HG03060 (cell line): ENCODE measurements around the gene POLE2.
A peak's percentile ranks its signal among the peaks of the same experiment; 100 is the strongest.
"Not testable (repeated sequence)": the region's sequence is repeated elsewhere in the genome, so short reads cannot be mapped to it uniquely, and the experiment has no call there.

ENCODE experiments used
- ATAC-seq: cut with Tn5 transposase; IDR thresholded peaks from one replicate; pipeline ENCODE4 v1.9.1; 2021; ENCODE audit warnings: low read depth, moderate number of reproducible peaks; ENCODE audit not compliant: unreplicated experiment

POLE2 gene

DNA sequence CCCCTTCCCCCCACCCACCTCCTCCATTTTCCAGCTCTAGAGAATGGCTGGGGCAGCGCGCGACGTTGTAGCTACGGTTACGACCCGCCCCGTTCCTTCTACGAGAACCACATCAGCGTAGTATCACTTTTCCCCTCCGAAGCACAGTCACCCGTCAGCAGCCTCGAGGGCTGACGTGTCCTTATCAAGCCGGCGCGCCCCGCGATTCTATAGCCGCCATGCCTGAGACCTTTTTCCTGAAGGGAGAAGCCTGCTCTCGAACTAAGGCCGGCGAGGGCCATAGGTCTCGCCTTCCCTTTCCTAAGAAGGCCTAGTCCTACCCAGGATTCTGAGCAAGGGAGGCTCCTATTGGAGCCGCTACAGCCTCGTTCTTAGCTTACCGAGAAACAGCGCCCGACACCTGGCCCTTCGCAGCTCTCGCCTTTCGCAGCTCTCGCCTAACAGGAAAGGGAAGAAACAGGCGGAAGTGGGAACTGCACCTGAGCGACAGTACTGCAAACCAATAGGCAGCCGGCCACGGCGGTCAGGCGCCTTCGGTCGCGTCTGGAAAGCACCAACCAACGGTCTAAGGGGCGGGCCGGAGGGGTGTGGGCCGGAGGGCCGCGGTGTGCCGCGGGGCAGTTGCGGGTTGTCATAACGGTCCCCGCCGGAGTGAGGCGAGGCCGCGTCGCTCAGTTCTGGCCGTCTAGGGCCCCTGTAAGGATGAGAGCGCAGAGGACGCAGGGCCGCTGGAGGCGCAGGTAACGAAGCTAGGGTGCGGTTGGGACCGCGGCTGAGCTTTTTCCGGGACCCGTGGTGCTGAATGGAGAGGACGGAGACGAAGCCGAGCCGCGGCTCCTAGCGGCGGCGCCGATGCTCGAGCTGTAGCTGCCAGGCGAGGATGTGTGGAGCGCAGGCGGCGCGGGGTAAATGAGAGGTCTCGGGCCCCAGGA is 67.6 kb downstream of the POLE2 start, which contains the start of the genes MGAT2 and RPL36AL:
MGAT2 (plus strand) TSS at position 618 of the 932 bp plus-strand sequence. CDS start 470 bp downstream, outside the sequence.
RPL36AL (minus strand) TSS at position 445 of the 932 bp plus-strand sequence. CDS start 1,522 bp downstream, outside the sequence.
- ATAC-seq: peak; percentile 71

- no peak for ATAC-seq
Observed at GRCh38 chr14:49619730-49620129, 68.3 kb downstream of the POLE2 start.

DNA sequence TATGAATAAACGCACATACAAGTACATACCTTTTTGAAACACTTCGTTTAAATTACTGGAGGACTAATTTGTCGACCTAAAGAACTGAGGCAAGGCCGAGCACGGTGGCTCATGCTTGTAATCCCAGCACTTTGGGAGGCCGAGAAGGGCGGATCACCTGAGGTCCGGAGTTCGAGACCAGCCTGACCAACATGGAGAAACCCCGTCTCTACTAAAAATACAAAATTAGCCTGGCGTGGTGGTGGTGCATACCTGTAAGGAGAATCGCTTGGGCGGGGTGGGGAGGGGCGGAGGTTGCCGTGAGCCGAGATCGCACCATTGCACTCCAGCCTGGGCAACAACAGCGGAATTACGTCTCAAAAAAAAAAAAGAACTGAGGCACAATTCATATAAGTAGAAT is 68.7 kb downstream of the POLE2 start:
- not testable (repeated sequence) for ATAC-seq

- ATAC-seq: no peak
Observed at GRCh38 chr14:49617852-49618519, 70.0 kb downstream of the POLE2 start.

DNA sequence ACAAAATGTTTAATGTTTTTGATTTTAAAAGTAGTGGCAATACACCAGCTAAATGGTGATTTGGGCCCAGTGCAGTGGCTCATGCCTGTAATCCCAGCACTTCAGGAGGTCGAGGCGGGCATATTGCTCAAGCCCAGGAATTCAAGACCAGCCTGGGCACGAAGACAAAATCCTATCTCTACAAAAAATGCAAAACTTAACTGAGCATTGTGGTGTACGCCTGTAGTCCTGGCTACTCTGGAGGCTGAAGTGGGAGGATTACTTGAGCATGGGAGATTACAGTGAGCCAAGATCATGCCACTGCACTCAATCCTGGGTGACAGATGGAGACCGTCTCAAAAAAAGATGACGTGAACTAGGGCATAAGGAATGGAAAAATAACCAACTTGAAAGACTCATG is 72.2 kb downstream of the POLE2 start:
- ATAC-seq: no peak

DNA sequence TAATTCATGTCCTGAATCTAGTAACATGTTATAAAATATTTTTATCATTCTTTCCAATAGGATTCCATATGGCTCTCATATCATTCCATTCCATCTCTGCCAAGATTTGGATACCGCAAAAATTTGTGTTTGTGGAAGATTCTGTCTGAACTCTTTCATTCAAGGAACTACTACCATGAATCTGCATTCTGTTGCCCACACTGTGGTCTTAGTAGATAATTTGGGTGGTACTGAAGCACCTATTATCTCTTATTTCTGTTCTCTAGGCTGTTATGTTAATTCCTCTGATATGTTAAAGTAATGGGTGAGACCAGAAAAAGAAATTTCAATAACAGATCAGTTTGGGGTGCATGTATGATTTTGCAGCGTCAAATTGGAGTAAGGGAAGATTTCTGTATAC is 73.8 kb downstream of the POLE2 start:
- no peak for ATAC-seq

DNA sequence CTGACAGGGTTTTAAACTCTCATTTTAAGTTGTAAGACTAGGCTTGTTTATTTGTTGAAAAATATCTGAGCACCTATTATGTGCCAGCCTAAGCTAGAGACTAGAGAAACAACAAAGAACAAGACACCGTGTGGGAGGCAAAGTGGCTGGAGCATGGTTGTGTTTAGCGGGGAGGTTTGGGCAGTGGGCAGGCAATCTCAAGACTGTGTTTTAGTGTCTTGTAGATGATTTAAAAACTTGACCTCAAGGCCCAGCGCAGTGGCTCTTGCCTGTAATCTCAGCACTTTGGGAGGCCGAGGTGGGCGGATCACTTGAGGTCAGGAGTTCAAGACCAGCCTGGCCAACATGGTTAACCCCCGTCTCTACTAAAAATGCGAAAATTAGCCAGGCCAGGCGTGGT is 75.3 kb downstream of the POLE2 start:
- ATAC-seq: no peak

DNA sequence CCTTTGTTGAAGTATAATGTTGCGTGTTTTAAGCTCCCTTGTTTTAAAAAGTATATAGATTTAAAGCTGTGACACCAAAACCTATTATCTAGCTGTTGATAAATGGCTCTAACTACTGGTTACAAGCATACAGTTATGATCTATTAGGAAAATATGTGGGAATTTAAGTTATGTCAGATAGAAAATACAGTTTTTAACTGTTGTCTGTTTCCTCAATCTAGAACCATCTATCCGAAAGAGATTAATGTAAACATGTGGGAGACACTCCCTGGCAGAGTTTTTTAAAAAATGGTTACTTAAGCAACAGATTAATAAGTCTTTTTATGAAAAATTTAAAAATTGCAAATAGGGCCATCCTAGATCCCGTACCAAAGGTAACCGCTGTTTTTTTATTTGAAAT is 75.8 kb downstream of the POLE2 start:
- no peak for ATAC-seq

DNA sequence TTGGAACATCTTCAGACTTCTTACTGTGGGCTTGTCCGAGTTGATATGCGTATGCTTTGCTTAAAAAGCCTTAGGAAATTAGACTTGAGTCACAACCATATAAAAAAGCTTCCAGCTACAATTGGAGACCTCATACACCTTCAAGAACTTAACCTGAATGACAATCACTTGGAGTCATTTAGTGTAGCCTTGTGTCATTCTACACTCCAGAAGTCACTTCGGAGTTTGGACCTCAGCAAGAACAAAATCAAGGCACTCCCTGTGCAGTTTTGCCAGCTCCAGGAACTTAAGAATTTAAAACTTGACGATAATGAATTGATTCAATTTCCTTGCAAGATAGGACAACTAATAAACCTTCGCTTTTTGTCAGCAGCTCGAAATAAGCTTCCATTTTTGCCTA is 80.4 kb downstream of the POLE2 start:
- no peak for ATAC-seq

- no peak for ATAC-seq
Observed at GRCh38 chr14:49598485-49599300, 89.3 kb downstream of the POLE2 start, which contains the start of gene LRR1. Gene LRR1, plus strand, starts transcription at chr14:49598940. Its CDS starts 81 bp downstream, at chr14:49599021.

- no peak for ATAC-seq
Observed at GRCh38 chr14:49598189-49598484, 89.9 kb downstream of the POLE2 start.

DNA sequence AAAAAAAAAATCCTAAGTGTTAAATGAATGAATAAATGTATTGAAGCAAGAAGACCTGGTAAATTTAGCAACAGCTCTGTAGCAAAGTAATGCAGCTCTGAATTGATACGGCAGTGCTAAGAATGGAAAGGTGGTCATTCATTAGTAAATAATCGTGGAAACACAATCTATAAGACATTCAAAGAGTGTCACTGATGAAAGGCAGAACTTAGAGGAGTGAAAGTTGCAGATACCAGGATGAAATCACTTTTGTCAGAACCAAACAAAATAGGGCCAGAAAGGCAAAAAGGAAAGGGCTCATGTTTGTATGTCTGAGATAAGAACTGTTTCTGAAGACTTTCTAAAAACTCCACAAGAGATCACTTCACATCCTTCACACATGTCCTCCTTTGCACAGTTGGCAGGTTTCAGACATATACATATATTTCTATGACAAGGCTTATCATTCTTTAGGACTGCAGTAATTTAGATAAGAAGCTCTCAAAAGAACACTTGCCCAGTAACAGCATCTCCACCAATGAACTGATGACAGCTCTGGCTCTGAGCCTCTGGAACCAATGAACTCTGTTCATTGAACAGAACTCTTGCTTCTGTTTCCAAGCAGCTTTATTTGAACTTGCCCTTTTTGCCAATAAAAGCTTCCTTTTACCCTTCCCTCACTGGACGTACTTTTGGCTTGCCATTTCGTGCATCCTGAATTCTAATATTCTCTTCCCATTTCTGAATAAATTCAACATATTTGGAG is 93.5 kb downstream of the POLE2 start:
- no peak for ATAC-seq
